ENCODE measurements around the gene CCSER1. TPM values are rescaled to one million over a fixed set of nuclear protein-coding genes. Genes with fewer than 3 reads are reported as not detected.

The CCSER1 gene
- total RNA-seq, 1 donor, result under 0.01 TPM

- no peak overlapping the region for H3K4me3 ChIP-seq (ENCODE audit: low read depth, low read length)
- no peak for TF ChIP-seq CTCF (IDR thresholded peaks at IDR 0.05; ENCODE audit: insufficient read depth, low read length)
- DNase-seq (ENCODE audit: low read depth), result no peak
Measured at GRCh38 chr4:91228659-91229058, 1101.5 kb downstream of the CCSER1 start.

- no peak for DNase-seq (ENCODE audit: low read depth)
- H3K4me3 ChIP-seq (ENCODE audit: low read depth, low read length), result no peak overlapping the region
- no peak for TF ChIP-seq CTCF (IDR thresholded peaks at IDR 0.05; ENCODE audit: insufficient read depth, low read length)
Measured at GRCh38 chr4:91233164-91233563, 1106.0 kb downstream of the CCSER1 start.

GRCh38 chr4:91243132-91243531, 1115.9 kb downstream of the CCSER1 start:
- no peak overlapping the region for H3K4me3 ChIP-seq (ENCODE audit: low read depth, low read length)
- peak; percentile 5 for DNase-seq (ENCODE audit: low read depth)
- no peak for TF ChIP-seq CTCF (IDR thresholded peaks at IDR 0.05; ENCODE audit: insufficient read depth, low read length)

DNA sequence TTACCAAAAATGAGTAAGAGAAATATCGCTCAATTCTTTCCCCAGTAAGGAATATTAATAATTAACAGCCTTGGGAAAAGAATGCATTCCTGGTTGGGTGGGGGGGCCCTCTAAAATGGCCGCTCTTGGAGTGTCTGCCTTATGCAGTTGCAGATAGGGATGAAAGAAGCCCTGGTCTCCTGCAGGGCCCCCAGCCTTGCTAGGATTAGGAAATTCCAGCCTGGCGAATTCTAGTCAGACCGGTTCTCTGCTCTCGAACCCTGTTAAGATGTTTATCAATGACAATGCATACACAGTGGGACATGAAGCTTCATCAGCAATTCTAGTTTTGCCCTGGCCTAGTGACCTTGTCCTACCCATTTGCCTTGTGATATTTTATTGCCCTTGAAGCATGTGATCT, 1128.8 kb downstream of the CCSER1 start:
- H3K4me3 ChIP-seq (ENCODE audit: low read depth, low read length), result no peak overlapping the region
- no peak for DNase-seq (ENCODE audit: low read depth)
- TF ChIP-seq CTCF (IDR thresholded peaks at IDR 0.05; ENCODE audit: insufficient read depth, low read length), result no peak

DNA sequence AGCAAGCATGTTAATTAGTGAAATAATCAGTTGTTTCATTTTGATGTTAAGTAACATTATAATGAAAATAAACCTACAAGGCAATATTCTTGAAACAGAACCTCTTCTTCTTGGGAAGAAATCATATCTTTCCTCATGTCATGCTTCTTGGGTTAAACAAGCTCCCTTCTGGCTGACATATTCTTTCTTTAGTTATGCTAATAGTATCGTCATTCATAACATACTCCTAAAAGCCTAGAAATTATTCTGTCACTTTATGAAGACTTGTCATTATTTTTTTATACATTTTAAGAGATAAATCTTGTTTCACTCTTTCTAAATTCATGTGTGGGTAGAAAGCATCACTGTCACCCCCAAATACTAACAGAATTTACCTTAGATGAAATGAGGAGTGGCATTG, 1129.6 kb downstream of the CCSER1 start:
- no peak for TF ChIP-seq CTCF (IDR thresholded peaks at IDR 0.05; ENCODE audit: insufficient read depth, low read length)
- DNase-seq (ENCODE audit: low read depth), result no peak
- H3K4me3 ChIP-seq (ENCODE audit: low read depth, low read length), result no peak overlapping the region

- no peak for DNase-seq (ENCODE audit: low read depth)
- no peak overlapping the region for H3K4me3 ChIP-seq (ENCODE audit: low read depth, low read length)
- TF ChIP-seq CTCF (IDR thresholded peaks at IDR 0.05; ENCODE audit: insufficient read depth, low read length), result no peak
Measured at GRCh38 chr4:91257721-91258120, 1130.5 kb downstream of the CCSER1 start.

DNA sequence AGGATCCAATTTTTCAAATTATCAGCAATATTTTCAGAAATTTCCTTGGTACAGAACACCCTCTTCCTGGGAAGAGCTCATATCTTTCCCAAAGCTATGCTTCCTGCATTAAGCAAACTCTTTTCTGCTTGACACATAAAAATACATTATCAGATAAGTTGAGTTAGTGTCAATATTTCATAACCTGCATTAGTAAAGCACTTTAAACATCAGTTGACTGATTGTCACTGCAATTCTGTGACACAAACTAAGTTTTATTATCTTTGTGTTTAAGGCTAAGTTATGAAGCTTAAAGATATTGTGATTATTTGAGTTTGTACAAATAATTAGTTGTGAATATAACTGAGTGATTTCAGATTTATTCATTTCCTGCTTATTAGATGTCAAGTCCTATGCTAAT, 1131.1 kb downstream of the CCSER1 start:
- DNase-seq (ENCODE audit: low read depth), result no peak
- no peak for TF ChIP-seq CTCF (IDR thresholded peaks at IDR 0.05; ENCODE audit: insufficient read depth, low read length)

More for the DNA sequence above, 1131.1 kb downstream of the CCSER1 start:
- no peak overlapping the region for H3K4me3 ChIP-seq (ENCODE audit: low read depth, low read length)

Measured in fibroblast of the aortic adventitia (primary cell).